Ascending aorta (tissue), 2 donors: ENCODE measurements around the gene UBE2G1. TPM values are rescaled to one million over a fixed set of nuclear protein-coding genes. Genes with fewer than 3 reads are reported as not detected.

Experiments used
- DNase-seq, 2 donors: peaks; one replicate each; pipeline ENCODE4 v3.0.0-alpha.2; 2019; ENCODE audit warnings: low spot score in 2 of 2
- H3K27ac ChIP-seq, 2 donors: fragments of 200-600 bp; sonication (generic); one replicate each; pipeline ENCODE4 v1.5.1; 2016 to 2017; ENCODE audit warnings: mild to moderate bottlenecking in 1 of 2
- H3K27me3 ChIP-seq: fragments of 200-600 bp; sonication (generic); one replicate; pipeline ENCODE4 v1.5.1; 2017
- H3K36me3 ChIP-seq, 2 donors: fragments of 200-600 bp; sonication (generic); one replicate each; pipeline ENCODE4 v1.5.1; 2016
- H3K4me1 ChIP-seq, 2 donors: fragments of 200-600 bp; sonication (generic); one replicate each; pipeline ENCODE4 v1.5.1; 2016 to 2017; ENCODE audit warnings: mild to moderate bottlenecking in 1 of 2
- H3K4me3 ChIP-seq, 2 donors: fragments of 200-600 bp; sonication (generic); one replicate each; pipeline ENCODE4 v1.5.1; 2016 to 2017; ENCODE audit warnings: mild to moderate bottlenecking in 1 of 2
- H3K9me3 ChIP-seq, 2 donors: fragments of 200-600 bp; sonication (generic); one replicate each; pipeline ENCODE4 v1.5.1; 2016
- CTCF ChIP-seq, 3 experiments: fragments of 200-600 bp in 2 of 3; fragments of 450-650 bp in 1 of 3; sonication (generic) in 2 of 3; IDR thresholded peaks; one replicate each; pipeline ENCODE4 v1.5.1; 2016 to 2019; ENCODE audit warnings: antibody characterized with exemption in 3 of 3, mild to moderate bottlenecking in 1 of 3, moderate library complexity in 1 of 3
- intact Hi-C: fragments of 100-400 bp; cut with DNase I; formaldehyde crosslinking; loops from one replicate; pipeline ENCODE4 v1.15.1; 2023
- total RNA-seq: library from RNA; depleted of rRNA; stranded (reverse); fragments of >200 nt; gene quantifications from one replicate; pipeline ENCODE4 v1.1.0, GENCODE V29; 2016

Gene UBE2G1
- total RNA-seq, 1 donor from 2014 or later: 27.9 TPM

DNA sequence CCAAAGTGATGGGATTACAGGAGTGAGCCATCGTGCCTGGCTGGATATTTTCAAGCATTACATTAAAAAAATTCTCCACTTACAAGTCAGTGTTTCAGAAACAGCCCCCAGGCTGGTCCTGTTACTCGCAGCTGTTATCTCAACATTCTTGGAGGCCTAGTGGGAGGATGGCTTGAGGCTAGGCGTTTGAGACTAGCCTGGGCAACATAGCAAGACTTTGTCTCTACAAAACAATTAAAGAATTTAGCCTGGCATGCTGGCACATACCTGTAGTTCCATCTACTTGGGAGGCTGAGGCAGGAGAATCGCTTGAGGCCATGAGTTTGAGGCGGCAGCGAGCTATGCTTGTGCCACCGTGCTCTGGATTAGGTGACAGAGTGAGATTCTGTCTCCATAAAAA lies 40.7 kb upstream of the UBE2G1 start:
- no peaks in the 10 kb centered on the region for H3K9me3 ChIP-seq
- H3K27me3 ChIP-seq: no peaks in the 10 kb centered on the region
- TF ChIP-seq CTCF (IDR thresholded peaks at IDR 0.05): no peak
- H3K36me3 ChIP-seq: no peaks in the 10 kb centered on the region
- intact Hi-C loops: no loop called here
- no peak overlapping the region for H3K27ac ChIP-seq
- H3K4me1 ChIP-seq: no peaks in the 10 kb centered on the region
- H3K4me3 ChIP-seq: no peak overlapping the region
- DNase-seq: no peak

- Histone ChIP-seq H3K36me3 (no peaks in the 10 kb centered on the region), H3K27ac (no peak overlapping the region), H3K27me3 (no peaks in the 10 kb centered on the region), H3K4me3 (no peak overlapping the region), H3K4me1 (no peaks in the 10 kb centered on the region), H3K9me3 (no peaks in the 10 kb centered on the region)
- DNase-seq: no peak
- TF ChIP-seq CTCF (IDR thresholded peaks at IDR 0.05): no peak
- intact Hi-C loops: no loop called here
Observed at GRCh38 chr17:4406386-4406785, 39.9 kb upstream of the UBE2G1 start.

GRCh38 chr17:4405699-4406098 lies 39.2 kb upstream of the UBE2G1 start:
- TF ChIP-seq CTCF (IDR thresholded peaks at IDR 0.05): no peak
- intact Hi-C loops: no loop called here
- H3K4me1 ChIP-seq: no peaks in the 10 kb centered on the region
- no peak for DNase-seq
- H3K9me3 ChIP-seq: no peaks in the 10 kb centered on the region
- H3K27ac ChIP-seq: no peak overlapping the region
- no peak overlapping the region for H3K4me3 ChIP-seq
- no peaks in the 10 kb centered on the region for H3K27me3 ChIP-seq
- H3K36me3 ChIP-seq: no peaks in the 10 kb centered on the region

DNA sequence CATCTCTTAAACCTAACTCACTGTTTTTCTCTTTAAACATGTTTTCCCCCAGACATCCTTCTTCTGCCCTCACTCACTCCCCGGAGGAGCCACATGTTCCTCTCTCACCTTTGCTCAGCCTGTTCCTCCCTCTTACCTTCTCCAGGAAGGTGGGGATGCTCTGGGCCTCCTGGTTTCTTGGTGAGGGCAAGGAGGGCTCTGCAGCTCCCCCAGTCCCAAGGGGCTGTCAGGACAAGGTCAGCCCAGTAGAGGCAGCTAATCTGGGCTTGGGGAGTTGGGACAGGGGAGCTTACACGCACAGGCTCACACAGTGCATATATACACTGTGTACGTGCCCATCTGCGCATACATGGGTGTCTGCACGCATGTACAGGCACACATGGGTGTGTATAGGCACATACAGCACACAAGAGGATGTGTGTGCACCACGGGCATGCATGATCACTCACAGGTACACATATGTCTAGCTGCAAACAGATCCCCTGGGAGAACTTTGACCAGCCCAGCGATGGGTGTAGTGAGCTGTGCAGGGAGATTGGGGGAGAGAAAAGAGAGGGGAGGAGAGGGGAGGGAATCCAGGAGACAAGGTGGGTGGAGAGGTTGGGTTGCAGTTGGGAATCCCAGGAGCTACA lies 38.7 kb upstream of the UBE2G1 start:
- no peak overlapping the region for H3K4me3 ChIP-seq
- no peak for DNase-seq
- no peaks in the 10 kb centered on the region for H3K27me3 ChIP-seq
- H3K36me3 ChIP-seq: no peaks in the 10 kb centered on the region
- H3K9me3 ChIP-seq: no peaks in the 10 kb centered on the region
- no peak for TF ChIP-seq CTCF (IDR thresholded peaks at IDR 0.05)
- intact Hi-C loops: no loop called here
- H3K4me1 ChIP-seq: no peaks in the 10 kb centered on the region
- H3K27ac ChIP-seq: no peak overlapping the region

DNA sequence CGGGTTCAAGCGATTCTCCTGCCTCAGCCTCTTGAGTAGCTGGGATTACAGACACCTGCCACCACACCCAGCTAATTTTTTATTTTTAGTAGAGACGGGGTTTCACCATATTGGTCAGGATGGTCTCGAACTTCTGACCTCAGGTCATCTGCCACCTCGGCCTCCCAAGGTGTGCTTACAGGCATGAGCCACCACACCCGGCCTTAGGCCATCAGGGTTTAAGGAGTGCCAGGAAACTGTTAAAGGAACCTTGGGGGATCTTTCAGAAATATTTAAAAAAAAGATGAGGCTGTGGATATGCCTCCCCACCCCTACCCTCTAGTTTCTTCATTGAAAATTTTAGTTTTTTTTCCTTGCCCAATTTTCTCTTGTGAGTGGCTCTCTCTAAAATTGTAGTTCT lies 31.4 kb upstream of the UBE2G1 start:
- Histone ChIP-seq H3K4me3 (no peak overlapping the region), H3K4me1 (no peaks in the 10 kb centered on the region), H3K27me3 (no peaks in the 10 kb centered on the region), H3K27ac (no peak overlapping the region), H3K36me3 (no peaks in the 10 kb centered on the region), H3K9me3 (no peaks in the 10 kb centered on the region)
- no peak for TF ChIP-seq CTCF (IDR thresholded peaks at IDR 0.05)
- intact Hi-C loops: no loop called here
- no peak for DNase-seq

GRCh38 chr17:4395111-4395478 lies 28.6 kb upstream of the UBE2G1 start:
- Histone ChIP-seq H3K9me3 (no peaks in the 10 kb centered on the region), H3K36me3 (no peaks in the 10 kb centered on the region), H3K27ac (no peak overlapping the region), H3K4me3 (no peak overlapping the region), H3K27me3 (no peaks in the 10 kb centered on the region), H3K4me1 (no peaks in the 10 kb centered on the region)
- no peak for TF ChIP-seq CTCF (IDR thresholded peaks at IDR 0.05)
- intact Hi-C loops: no loop called here
- DNase-seq: no peak
